NB4 (cell line): Measurements from ENCODE around the gene CASP8.

ENCODE experiments used
- DNase-seq: peaks from one replicate; pipeline ENCODE4 v3.0.0; 2010; ENCODE audit warnings: low read depth
- H3K4me3 ChIP-seq: one replicate; pipeline ENCODE4 v1.5.1; 2011; ENCODE audit warnings: mild to moderate bottlenecking, low read depth, low read length, moderate library complexity
- MYC ChIP-seq: IDR thresholded peaks from 2 replicates; pipeline ENCODE4 v1.6.1; 2011; ENCODE audit warnings: low read depth, low read length
- POLR2A ChIP-seq: IDR thresholded peaks from 2 replicates; pipeline ENCODE4 v1.6.1; 2011; ENCODE audit warnings: mild to moderate bottlenecking; ENCODE audit not compliant: insufficient read length; ENCODE audit errors: extremely low read depth
- TF ChIP-seq, protein P1 (sequence below): IDR thresholded peaks from one replicate; pipeline ENCODE4 v1.5.1; 2012; ENCODE audit warnings: low read depth, low read length
- TF ChIP-seq, protein P2 (sequence below): IDR thresholded peaks from 2 replicates; pipeline ENCODE4 v1.6.1; 2011; ENCODE audit warnings: low read depth, low read length

The CASP8 gene

DNA sequence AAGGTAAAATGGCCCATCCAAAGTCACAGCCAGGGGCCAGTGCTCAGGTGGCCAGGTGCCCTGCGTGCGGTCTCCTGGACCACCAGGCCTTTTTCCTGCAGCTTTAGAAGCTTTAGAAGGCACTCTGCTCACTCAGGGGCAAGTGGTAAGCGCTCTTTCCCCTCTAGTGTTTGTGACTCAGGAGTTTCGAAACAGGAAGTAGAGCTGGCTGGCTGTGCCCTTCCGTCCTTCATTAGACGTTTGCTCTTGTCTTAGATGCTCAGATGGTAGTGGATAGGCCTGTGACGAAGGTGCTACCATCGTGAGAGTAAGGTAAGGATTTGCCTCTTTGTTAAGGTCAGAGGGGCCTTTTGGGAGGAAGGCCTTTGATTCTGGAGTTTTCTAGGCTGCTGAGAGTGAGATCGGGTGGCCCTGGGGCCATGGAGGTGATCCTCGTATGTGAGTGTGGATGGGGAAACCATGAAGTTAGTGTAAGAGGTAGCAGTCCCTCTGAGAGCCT lies at the start of gene CASP8:
CASP8 (plus strand) TSS at position 235 of the 499 bp plus-strand sequence. CDS start 5,951 bp downstream, outside the sequence.
- TF ChIP-seq, protein P1, sequence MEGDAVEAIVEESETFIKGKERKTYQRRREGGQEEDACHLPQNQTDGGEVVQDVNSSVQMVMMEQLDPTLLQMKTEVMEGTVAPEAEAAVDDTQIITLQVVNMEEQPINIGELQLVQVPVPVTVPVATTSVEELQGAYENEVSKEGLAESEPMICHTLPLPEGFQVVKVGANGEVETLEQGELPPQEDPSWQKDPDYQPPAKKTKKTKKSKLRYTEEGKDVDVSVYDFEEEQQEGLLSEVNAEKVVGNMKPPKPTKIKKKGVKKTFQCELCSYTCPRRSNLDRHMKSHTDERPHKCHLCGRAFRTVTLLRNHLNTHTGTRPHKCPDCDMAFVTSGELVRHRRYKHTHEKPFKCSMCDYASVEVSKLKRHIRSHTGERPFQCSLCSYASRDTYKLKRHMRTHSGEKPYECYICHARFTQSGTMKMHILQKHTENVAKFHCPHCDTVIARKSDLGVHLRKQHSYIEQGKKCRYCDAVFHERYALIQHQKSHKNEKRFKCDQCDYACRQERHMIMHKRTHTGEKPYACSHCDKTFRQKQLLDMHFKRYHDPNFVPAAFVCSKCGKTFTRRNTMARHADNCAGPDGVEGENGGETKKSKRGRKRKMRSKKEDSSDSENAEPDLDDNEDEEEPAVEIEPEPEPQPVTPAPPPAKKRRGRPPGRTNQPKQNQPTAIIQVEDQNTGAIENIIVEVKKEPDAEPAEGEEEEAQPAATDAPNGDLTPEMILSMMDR, result no peak
- TF ChIP-seq POLR2A (peak; percentile 73), MYC (no peak; the same call in 1 of the 2 replicates)
- TF ChIP-seq, protein P2, sequence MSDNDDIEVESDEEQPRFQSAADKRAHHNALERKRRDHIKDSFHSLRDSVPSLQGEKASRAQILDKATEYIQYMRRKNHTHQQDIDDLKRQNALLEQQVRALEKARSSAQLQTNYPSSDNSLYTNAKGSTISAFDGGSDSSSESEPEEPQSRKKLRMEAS, result peak; percentile 43; the same call in 1 of the 2 replicates
- H3K4me3 ChIP-seq, result peak within 1 kb of the TSS; percentile 83
- DNase-seq, result peak; percentile 95

DNA sequence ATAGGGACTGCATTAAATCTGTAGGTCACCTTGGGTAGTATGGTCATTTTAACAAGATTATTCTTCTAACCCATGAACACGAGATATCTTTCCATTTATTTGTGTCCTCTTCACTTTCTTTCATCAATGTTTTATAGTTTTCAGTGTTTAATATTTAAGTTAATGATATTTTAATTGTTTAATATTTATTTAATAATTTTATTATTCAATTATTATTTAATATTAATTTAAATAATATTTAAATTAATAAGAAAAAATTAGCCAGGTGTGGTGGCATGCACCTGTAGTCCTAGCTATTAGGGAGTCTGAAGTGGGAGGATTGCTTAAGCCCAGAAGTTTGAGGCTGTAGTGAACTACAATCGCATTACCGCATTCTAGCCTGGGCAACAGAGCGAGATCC lies 44.4 kb upstream of the CASP8 start:
- DNase-seq, result no peak

DNA sequence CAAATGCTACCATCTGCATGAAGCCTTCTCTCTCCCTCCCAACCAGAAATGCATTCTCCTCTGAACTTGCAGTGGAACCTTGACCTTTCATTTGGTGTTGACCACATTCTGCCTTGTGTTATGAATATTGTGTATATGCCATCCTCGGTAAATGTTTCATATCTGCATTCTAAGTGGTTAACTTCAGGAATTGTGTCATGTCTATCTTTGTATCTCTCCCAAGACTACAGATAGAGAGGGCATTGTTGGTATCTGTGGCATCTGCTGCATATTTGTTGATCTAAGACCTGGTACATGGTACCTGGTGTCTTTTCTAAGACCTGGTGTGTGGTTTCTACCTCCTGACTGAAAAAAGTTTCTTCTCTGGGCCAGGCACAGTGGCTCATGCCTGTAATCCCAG lies 43.4 kb upstream of the CASP8 start:
- no peak overlapping the region for H3K4me3 ChIP-seq
- DNase-seq, result no peak
- TF ChIP-seq, protein P2, result no peak
- TF ChIP-seq, protein P1, result no peak
- TF ChIP-seq MYC, result no peak
- TF ChIP-seq POLR2A, result no peak

More for the DNA sequence above, 44.4 kb upstream of the CASP8 start:
- no peak overlapping the region for H3K4me3 ChIP-seq
- no peak for TF ChIP-seq POLR2A

DNA sequence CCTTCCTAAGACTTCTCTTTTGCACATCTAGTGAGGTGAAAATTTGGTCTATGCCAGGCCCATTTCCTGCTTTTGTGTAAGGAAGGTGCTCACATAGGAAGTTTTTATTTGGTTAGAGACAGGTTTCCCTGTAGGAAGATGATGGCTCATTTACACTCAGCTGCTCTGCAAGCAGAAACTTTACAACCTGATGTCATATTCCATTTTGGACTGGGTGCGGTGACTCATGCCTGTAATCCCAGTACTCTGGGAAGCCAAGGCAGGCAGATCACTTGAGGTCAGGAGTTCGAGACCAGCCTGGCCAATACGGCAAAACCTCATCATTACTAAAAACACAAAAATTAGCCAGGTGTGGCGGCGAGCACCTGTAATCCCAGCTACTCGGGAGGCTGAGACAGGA lies 41.6 kb upstream of the CASP8 start:
- H3K4me3 ChIP-seq, result no peak overlapping the region
- DNase-seq, result no peak
- TF ChIP-seq, protein P1, result no peak
- TF ChIP-seq MYC, result no peak
- no peak for TF ChIP-seq POLR2A
- TF ChIP-seq, protein P2, result no peak

DNA sequence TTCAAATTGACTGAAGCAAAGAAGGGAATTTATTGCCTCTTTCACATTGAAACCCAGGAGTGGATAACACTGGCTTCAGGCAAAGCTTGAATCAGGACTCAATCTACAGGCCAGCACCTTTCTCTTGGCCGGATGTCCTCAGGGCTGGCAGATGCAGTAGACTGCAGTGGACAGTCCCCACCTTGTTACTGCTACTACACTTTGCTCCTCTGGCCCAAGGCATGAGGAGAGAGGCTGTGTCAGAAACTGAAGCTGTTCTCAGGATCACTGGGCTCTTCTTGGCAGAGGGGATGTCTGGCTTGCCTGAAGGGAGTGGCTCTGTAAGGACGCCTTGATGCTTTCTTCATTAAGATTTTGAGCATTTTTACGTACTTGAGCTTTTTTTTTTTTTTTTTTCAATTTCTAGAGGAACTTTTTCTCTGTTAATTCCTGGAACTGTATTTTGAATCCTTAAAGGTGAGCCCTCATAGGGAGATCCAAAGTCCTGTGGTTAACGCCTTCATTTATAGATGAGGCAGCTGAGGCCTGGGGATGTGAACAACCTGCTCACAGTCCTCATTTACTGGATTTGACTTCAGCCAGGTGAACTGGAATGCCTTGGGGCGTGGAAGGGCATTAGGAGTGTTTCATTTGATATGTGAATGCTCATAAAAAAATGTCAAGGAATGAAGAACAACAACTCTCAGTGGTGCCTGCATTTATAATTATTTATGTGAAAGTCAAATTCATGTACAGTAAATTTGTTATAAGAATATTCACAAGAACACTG lies 40.8 kb upstream of the CASP8 start:
- TF ChIP-seq, protein P2, result no peak
- no peak for TF ChIP-seq POLR2A
- TF ChIP-seq, protein P1, result no peak
- TF ChIP-seq MYC, result no peak
- H3K4me3 ChIP-seq, result no peak overlapping the region

DNA sequence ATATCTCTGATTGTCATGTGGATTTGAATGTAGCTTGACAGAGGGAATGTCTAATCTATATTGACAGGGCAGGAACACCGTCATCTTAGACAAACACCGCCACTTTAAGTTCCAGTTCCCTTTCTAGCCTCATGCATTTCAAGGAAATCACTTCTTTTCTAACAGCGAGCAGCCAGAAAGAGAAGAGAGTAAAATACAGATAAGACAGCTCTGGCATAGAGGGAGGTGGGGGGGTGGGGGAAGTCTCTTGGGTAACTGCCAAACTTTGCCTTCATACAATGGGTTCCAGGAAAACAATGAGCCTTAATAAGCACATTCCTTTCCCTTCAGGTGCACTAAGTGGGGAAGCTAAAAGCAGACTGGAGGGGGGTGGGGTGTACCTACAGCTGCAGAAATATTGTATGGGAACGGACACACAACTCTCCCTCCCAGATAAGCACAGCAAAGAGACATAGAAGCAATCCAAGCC lies 40.2 kb upstream of the CASP8 start:
- H3K4me3 ChIP-seq, result no peak overlapping the region
- no peak for DNase-seq

More for the DNA sequence above, 40.8 kb upstream of the CASP8 start:
- DNase-seq, result no peak

More for the DNA sequence above, 40.2 kb upstream of the CASP8 start:
- TF ChIP-seq, protein P1, result no peak
- TF ChIP-seq MYC (no peak), POLR2A (no peak)
- TF ChIP-seq, protein P2, result no peak
